Measurements from ENCODE around the gene ZNF451.

GRCh38 chr6:57123111-57123510, 33.1 kb downstream of the ZNF451 start:
- TF ChIP-seq CTCF (IDR thresholded peaks at IDR 0.05) (no peak), POLR2A (IDR thresholded peaks at IDR 0.05) (no peak)
